CD4-positive, CD25-positive, alpha-beta regulatory T cell (primary cell): ENCODE measurements around the gene EFNB2. TPM values are rescaled to one million over a fixed set of nuclear protein-coding genes. Genes with fewer than 3 reads are reported as not detected.

ENCODE experiments used
- ATAC-seq, 2 donors: fragments of 150-1000 bp; cut with Tn5 transposase; one replicate each; pipeline ENCODE4 v1.10.0; 2021; ENCODE audit warnings: low read depth in 2 of 2, moderate number of reproducible peaks in 2 of 2, moderate library complexity in 1 of 2
- DNase-seq, 3 donors: peaks; one replicate each; pipeline versions ENCODE4 v3.0.0 to v3.0.0-alpha.2; 2012 to 2022; ENCODE audit warnings: mixed read lengths in 1 of 3
- H3K27ac ChIP-seq: one replicate; pipeline ENCODE4 v1.7.0; 2013; ENCODE audit warnings: mild to moderate bottlenecking, low read length; ENCODE audit not compliant: insufficient read depth, poor library complexity, severe bottlenecking
- H3K27me3 ChIP-seq: one replicate; pipeline ENCODE4 v1.7.0; 2013; ENCODE audit warnings: low read length; ENCODE audit not compliant: control insufficient read depth, insufficient read depth
- H3K36me3 ChIP-seq: one replicate; pipeline ENCODE4 v1.7.0; 2013; ENCODE audit warnings: mild to moderate bottlenecking, low read length, moderate library complexity; ENCODE audit not compliant: control insufficient read depth, insufficient read depth
- H3K4me1 ChIP-seq: 2 replicates; pipeline ENCODE4 v1.7.0; 2013; ENCODE audit warnings: mild to moderate bottlenecking, low read length; ENCODE audit not compliant: insufficient read depth, control insufficient read depth, poor library complexity, severe bottlenecking
- H3K4me3 ChIP-seq: one replicate; pipeline ENCODE4 v1.7.0; 2013; ENCODE audit warnings: low read depth, mild to moderate bottlenecking, low read length, moderate library complexity
- H3K9me3 ChIP-seq, 2 experiments: 1 replicate in 1 of 2; 2 replicates in 1 of 2; pipeline ENCODE4 v1.7.0; 2013; ENCODE audit warnings: low read length in 2 of 2, mild to moderate bottlenecking in 1 of 2, moderate library complexity in 1 of 2; ENCODE audit not compliant: control insufficient read depth in 2 of 2
- H3K27ac Mint-ChIP-seq, 3 donors: one replicate each; pipeline ENCODE4 v1.8.0; 2020 to 2022; ENCODE audit warnings: mild to moderate bottlenecking in 3 of 3, mixed read lengths in 3 of 3, moderate library complexity in 2 of 3
- H3K27me3 Mint-ChIP-seq: one replicate; pipeline ENCODE4 v1.8.0; 2022; ENCODE audit warnings: mild to moderate bottlenecking, mixed read lengths
- H3K36me3 Mint-ChIP-seq: one replicate; pipeline ENCODE4 v1.8.0; 2020; ENCODE audit warnings: mixed read lengths
- H3K4me1 Mint-ChIP-seq, 4 donors: one replicate each; pipeline ENCODE4 v1.8.0; 2020 to 2022; ENCODE audit warnings: mixed read lengths in 4 of 4, mild to moderate bottlenecking in 1 of 4
- H3K4me3 Mint-ChIP-seq, 4 donors: one replicate each; pipeline ENCODE4 v1.8.0; 2020 to 2022; ENCODE audit warnings: mild to moderate bottlenecking in 4 of 4, mixed read lengths in 4 of 4, moderate library complexity in 3 of 4
- H3K9me3 Mint-ChIP-seq, 7 donors: one replicate each; pipeline ENCODE4 v1.8.0; 2020 to 2022; ENCODE audit warnings: mixed read lengths in 7 of 7, mild to moderate bottlenecking in 3 of 7, moderate library complexity in 2 of 7
- polyA plus RNA-seq, 4 donors: library from polyadenylated mRNA; unstranded; fragments of 300-500 nt; fragmentation: Illumina TruSeq; gene quantifications; one replicate each; pipeline ENCODE4 v1.2.3, GENCODE V29; 2021
- total RNA-seq: library from RNA; stranded (reverse); gene quantifications from one replicate; pipeline ENCODE4 v1.2.3, GENCODE V29; 2022

Gene EFNB2
- total and polyA plus RNA-seq, 5 donors from 2014 or later: 0.20 to 0.49 (median 0.27) TPM; not detected in 2

- Mint-ChIP-seq H3K9me3 (peaks cover 0 to 5% (median 0%) of the 10 kb centered on the region in 7 donors), H3K27me3 (peaks cover 39% of the 10 kb centered on the region), H3K4me1 (peaks cover 0 to 3% (median 0%) of the 10 kb centered on the region in 4 donors), H3K4me3 (no peak overlapping the region), H3K27ac (no peak overlapping the region), H3K36me3 (no peaks in the 10 kb centered on the region)
- Histone ChIP-seq H3K4me1 (no peaks in the 10 kb centered on the region), H3K36me3 (no peaks in the 10 kb centered on the region), H3K4me3 (no peak overlapping the region), H3K27ac (no peak overlapping the region), H3K9me3 (no peaks in the 10 kb centered on the region), H3K27me3 (peaks cover 11% of the 10 kb centered on the region)
- ATAC-seq: no peak
- no peak for DNase-seq
Measured at GRCh38 chr13:106484084-106484483, 51.4 kb downstream of the EFNB2 start.

GRCh38 chr13:106481919-106482318, 53.5 kb downstream of the EFNB2 start:
- Mint-ChIP-seq H3K9me3 (peaks cover 0 to 7% (median 0%) of the 10 kb centered on the region in 7 donors), H3K27me3 (peaks cover 25% of the 10 kb centered on the region), H3K27ac (no peak overlapping the region), H3K4me3 (no peak overlapping the region), H3K4me1 (no peaks in the 10 kb centered on the region), H3K36me3 (no peaks in the 10 kb centered on the region)
- H3K27me3 ChIP-seq: peaks cover 8% of the 10 kb centered on the region
- no peaks in the 10 kb centered on the region for H3K4me1 ChIP-seq
- ATAC-seq: no peak
- no peak for DNase-seq
- H3K27ac ChIP-seq: no peak overlapping the region
- no peaks in the 10 kb centered on the region for H3K36me3 ChIP-seq
- H3K4me3 ChIP-seq: no peak overlapping the region
- no peaks in the 10 kb centered on the region for H3K9me3 ChIP-seq

GRCh38 chr13:106480351-106480910, 55.0 kb downstream of the EFNB2 start:
- no peaks in the 10 kb centered on the region for H3K36me3 ChIP-seq
- no peak for ATAC-seq
- H3K36me3 Mint-ChIP-seq: no peaks in the 10 kb centered on the region

GRCh38 chr13:106479929-106480328, 55.5 kb downstream of the EFNB2 start:
- Histone ChIP-seq H3K4me1 (no peaks in the 10 kb centered on the region), H3K27me3 (peaks cover 3% of the 10 kb centered on the region), H3K9me3 (no peaks in the 10 kb centered on the region), H3K4me3 (no peak overlapping the region), H3K36me3 (no peaks in the 10 kb centered on the region), H3K27ac (no peak overlapping the region)
- ATAC-seq (no peak), DNase-seq (no peak)
- Mint-ChIP-seq H3K36me3 (no peaks in the 10 kb centered on the region), H3K4me1 (no peaks in the 10 kb centered on the region), H3K9me3 (peaks cover 0 to 8% (median 0%) of the 10 kb centered on the region in 7 donors), H3K27me3 (peaks cover 19% of the 10 kb centered on the region), H3K4me3 (no peak overlapping the region), H3K27ac (no peak overlapping the region)

More at GRCh38 chr13:106480351-106480910, 55.0 kb downstream of the EFNB2 start:
- Mint-ChIP-seq H3K4me1 (no peaks in the 10 kb centered on the region), H3K9me3 (peaks cover 0 to 8% (median 0%) of the 10 kb centered on the region in 7 donors), H3K27ac (no peak overlapping the region), H3K4me3 (no peak overlapping the region), H3K27me3 (peaks cover 20% of the 10 kb centered on the region)
- peaks cover 7% of the 10 kb centered on the region for H3K27me3 ChIP-seq
- no peaks in the 10 kb centered on the region for H3K4me1 ChIP-seq
- H3K4me3 ChIP-seq: no peak overlapping the region
- H3K27ac ChIP-seq: no peak overlapping the region
- H3K9me3 ChIP-seq: no peaks in the 10 kb centered on the region
- no peak for DNase-seq

GRCh38 chr13:106478116-106478515, 57.3 kb downstream of the EFNB2 start:
- Histone ChIP-seq H3K4me1 (no peaks in the 10 kb centered on the region), H3K27ac (no peak overlapping the region), H3K36me3 (no peaks in the 10 kb centered on the region), H3K9me3 (no peaks in the 10 kb centered on the region), H3K27me3 (peaks cover 3% of the 10 kb centered on the region), H3K4me3 (no peak overlapping the region)
- Mint-ChIP-seq H3K9me3 (peaks cover 0 to 8% (median 0%) of the 10 kb centered on the region in 7 donors), H3K27me3 (peaks cover 14% of the 10 kb centered on the region), H3K4me1 (no peaks in the 10 kb centered on the region), H3K27ac (no peak overlapping the region), H3K36me3 (no peaks in the 10 kb centered on the region), H3K4me3 (no peak overlapping the region)
- no peak for ATAC-seq
- no peak for DNase-seq

GRCh38 chr13:106477303-106477702, 58.2 kb downstream of the EFNB2 start:
- Mint-ChIP-seq H3K4me1 (no peaks in the 10 kb centered on the region), H3K36me3 (no peaks in the 10 kb centered on the region), H3K27me3 (peaks cover 6% of the 10 kb centered on the region), H3K27ac (no peak overlapping the region), H3K9me3 (peaks cover 0 to 5% (median 0%) of the 10 kb centered on the region in 7 donors), H3K4me3 (no peak overlapping the region)
- Histone ChIP-seq H3K27me3 (no peaks in the 10 kb centered on the region), H3K4me3 (no peak overlapping the region), H3K27ac (no peak overlapping the region), H3K36me3 (no peaks in the 10 kb centered on the region), H3K9me3 (no peaks in the 10 kb centered on the region), H3K4me1 (no peaks in the 10 kb centered on the region)
- ATAC-seq (no peak), DNase-seq (no peak)

- Histone ChIP-seq H3K36me3 (no peaks in the 10 kb centered on the region), H3K27ac (no peak overlapping the region), H3K4me3 (no peak overlapping the region), H3K9me3 (no peaks in the 10 kb centered on the region), H3K27me3 (no peaks in the 10 kb centered on the region), H3K4me1 (no peaks in the 10 kb centered on the region)
- Mint-ChIP-seq H3K36me3 (no peaks in the 10 kb centered on the region), H3K4me1 (no peaks in the 10 kb centered on the region), H3K4me3 (no peak overlapping the region), H3K27ac (no peak overlapping the region), H3K9me3 (peaks cover 0 to 3% (median 0%) of the 10 kb centered on the region in 7 donors), H3K27me3 (peaks cover 5% of the 10 kb centered on the region)
- no peak for DNase-seq
- ATAC-seq: no peak
Measured at GRCh38 chr13:106475852-106476251, 59.6 kb downstream of the EFNB2 start.

- H3K36me3 Mint-ChIP-seq: no peaks in the 10 kb centered on the region
- DNase-seq (no peak), ATAC-seq (no peak)
- H3K4me1 Mint-ChIP-seq: no peaks in the 10 kb centered on the region
- H3K4me3 Mint-ChIP-seq: no peak overlapping the region
- H3K27me3 Mint-ChIP-seq: peaks cover 4% of the 10 kb centered on the region
- peaks cover 0 to 3% (median 0%) of the 10 kb centered on the region in 7 donors for H3K9me3 Mint-ChIP-seq
- H3K4me1 ChIP-seq: no peaks in the 10 kb centered on the region
- no peak overlapping the region for H3K27ac ChIP-seq
- no peaks in the 10 kb centered on the region for H3K9me3 ChIP-seq
- H3K27me3 ChIP-seq: no peaks in the 10 kb centered on the region
- H3K4me3 ChIP-seq: no peak overlapping the region
- H3K36me3 ChIP-seq: no peaks in the 10 kb centered on the region
- no peak overlapping the region for H3K27ac Mint-ChIP-seq
Measured at GRCh38 chr13:106474912-106475311, 60.5 kb downstream of the EFNB2 start.
